WTC11 (cell line): Measurements from ENCODE around the gene OR13C9. TPM values are rescaled to one million over a fixed set of nuclear protein-coding genes. Genes with fewer than 3 reads are reported as not detected.

Experiments
- ATAC-seq: fragments of 200-7000 bp; cut with Tn5 transposase; 2 replicates; pipeline ENCODE4 v1.10.0; 2021; ENCODE audit warnings: mild to moderate bottlenecking, moderate library complexity
- CTCF ChIA-PET: fragments of 300-600 bp; sonication (Branson Sonifier 250); formaldehyde crosslinking; loops from one replicate; lab custom pipeline; 2021; ENCODE audit warnings: antibody characterized with exemption; lab: Charles Lee
- POLR2A ChIA-PET: fragments of 350-600 bp; sonication (Branson Sonifier 250); formaldehyde crosslinking; loops from one replicate; lab custom pipeline; 2021; ENCODE audit warnings: antibody characterized with exemption; lab: Charles Lee
- DNase-seq: peaks from one replicate; pipeline ENCODE4 v3.0.0; 2021; ENCODE audit warnings: low spot score
- H3K27ac Mint-ChIP-seq: 2 replicates; pipeline ENCODE4 v1.8.0; 2021; ENCODE audit warnings: mixed read lengths
- H3K27me3 Mint-ChIP-seq: 2 replicates; pipeline ENCODE4 v1.8.0; 2021; ENCODE audit warnings: low read depth, mild to moderate bottlenecking, moderate library complexity, mixed read lengths
- H3K36me3 Mint-ChIP-seq: 2 replicates; pipeline ENCODE4 v1.8.0; 2021; ENCODE audit warnings: mixed read lengths
- H3K4me1 Mint-ChIP-seq: 2 replicates; pipeline ENCODE4 v1.8.0; 2022; ENCODE audit warnings: mixed read lengths
- H3K4me3 Mint-ChIP-seq: 2 replicates; pipeline ENCODE4 v1.8.0; 2021; ENCODE audit warnings: mild to moderate bottlenecking, moderate library complexity, mixed read lengths
- H3K9me3 Mint-ChIP-seq: 2 replicates; pipeline ENCODE4 v1.8.0; 2021; ENCODE audit warnings: mixed read lengths
- ARID4B ChIP-seq: sonication (generic); formaldehyde crosslinking; IDR thresholded peaks from 2 replicates; pipeline ENCODE4 v1.8.0; 2023; ENCODE audit warnings: missing genetic modification reagents, mild to moderate bottlenecking, borderline replicate concordance
- ESRRA ChIP-seq: sonication (generic); formaldehyde crosslinking; IDR thresholded peaks from 2 replicates; pipeline ENCODE4 v1.8.1; 2022; ENCODE audit warnings: mild to moderate bottlenecking, missing genetic modification reagents, borderline replicate concordance
- FOXJ3 ChIP-seq: sonication (generic); formaldehyde crosslinking; IDR thresholded peaks from 2 replicates; pipeline ENCODE4 v1.9.0; 2021; ENCODE audit warnings: missing genetic modification reagents, mild to moderate bottlenecking, borderline replicate concordance
- GRHL2 ChIP-seq: fragments of 250-450 bp; sonication (Bioruptor Pico); IDR thresholded peaks from 2 replicates; pipeline ENCODE4 v1.8.0; 2022; ENCODE audit warnings: mild to moderate bottlenecking, moderate library complexity; ENCODE audit not compliant: insufficient replicate concordance, severe bottlenecking
- HMGXB4 ChIP-seq: sonication (generic); formaldehyde crosslinking; IDR thresholded peaks from 2 replicates; pipeline ENCODE4 v1.8.1; 2023; ENCODE audit warnings: mild to moderate bottlenecking, moderate library complexity, missing genetic modification reagents
- IRF1 ChIP-seq: sonication (generic); formaldehyde crosslinking; IDR thresholded peaks from 2 replicates; pipeline ENCODE4 v1.8.0; 2023; ENCODE audit warnings: missing genetic modification reagents
- JAZF1 ChIP-seq: fragments of 250-450 bp; sonication (Bioruptor Pico); IDR thresholded peaks from 2 replicates; pipeline ENCODE4 v1.9.0; 2021; ENCODE audit warnings: moderate library complexity, mild to moderate bottlenecking, inconsistent platforms
- KAT7 ChIP-seq: sonication (generic); formaldehyde crosslinking; IDR thresholded peaks from 2 replicates; pipeline ENCODE4 v1.8.1; 2023; ENCODE audit warnings: missing genetic modification reagents, mild to moderate bottlenecking, borderline replicate concordance
- MLX ChIP-seq: sonication (generic); formaldehyde crosslinking; IDR thresholded peaks from 2 replicates; pipeline ENCODE4 v1.8.1; 2023; ENCODE audit warnings: mild to moderate bottlenecking, missing genetic modification reagents, moderate library complexity
- NFYB ChIP-seq: sonication (generic); formaldehyde crosslinking; conservative IDR thresholded peaks from 2 replicates; pipeline ENCODE4 v1.8.0; 2022; ENCODE audit warnings: low read depth, missing genetic modification reagents
- NR2C2 ChIP-seq: sonication (generic); formaldehyde crosslinking; IDR thresholded peaks from 2 replicates; pipeline ENCODE4 v1.8.0; 2022; ENCODE audit warnings: mild to moderate bottlenecking, missing genetic modification reagents
- SOX15 ChIP-seq: fragments of 250-450 bp; sonication (Bioruptor Pico); IDR thresholded peaks from 2 replicates; pipeline ENCODE4 v1.9.0; 2021; ENCODE audit warnings: mild to moderate bottlenecking
- TEAD1 ChIP-seq: sonication (generic); formaldehyde crosslinking; IDR thresholded peaks from 2 replicates; pipeline ENCODE4 v1.8.0; 2022; ENCODE audit warnings: mild to moderate bottlenecking, missing genetic modification reagents
- ZBTB43 ChIP-seq: sonication (generic); formaldehyde crosslinking; IDR thresholded peaks from 2 replicates; pipeline ENCODE4 v1.8.1; 2023; ENCODE audit warnings: mild to moderate bottlenecking, missing genetic modification reagents
- ZNF121 ChIP-seq: sonication (generic); formaldehyde crosslinking; IDR thresholded peaks from 2 replicates; pipeline ENCODE4 v1.8.0; 2023; ENCODE audit warnings: missing genetic modification reagents
- ZNF219 ChIP-seq: sonication (generic); formaldehyde crosslinking; IDR thresholded peaks from 2 replicates; pipeline ENCODE4 v1.8.0; 2023; ENCODE audit warnings: missing genetic modification reagents, mild to moderate bottlenecking, borderline replicate concordance
- ZNF232 ChIP-seq: sonication (generic); formaldehyde crosslinking; IDR thresholded peaks from 2 replicates; pipeline ENCODE4 v1.8.0; 2022; ENCODE audit warnings: mild to moderate bottlenecking, missing genetic modification reagents
- ZNF396 ChIP-seq: fragments of 250-450 bp; sonication (Bioruptor Pico); IDR thresholded peaks from 2 replicates; pipeline ENCODE4 v1.8.0; 2021; ENCODE audit warnings: mild to moderate bottlenecking, moderate library complexity, borderline replicate concordance
- ZNF512 ChIP-seq: sonication (generic); formaldehyde crosslinking; IDR thresholded peaks from 2 replicates; pipeline ENCODE4 v1.8.1; 2022; ENCODE audit warnings: missing genetic modification reagents, borderline replicate concordance
- ZNF532 ChIP-seq: fragments of 250-450 bp; sonication (Bioruptor Pico); IDR thresholded peaks from 2 replicates; pipeline ENCODE4 v1.9.0; 2021; ENCODE audit warnings: mild to moderate bottlenecking, borderline replicate concordance
- total RNA-seq: library from RNA; stranded (reverse); gene quantifications from 3 replicates; pipeline ENCODE4 v1.2.3, GENCODE V29; 2021

The OR13C9 gene
- total RNA-seq, 1 experiment from 2014 or later, result not detected

GRCh38 chr9:104617418-104617817 is 586 bp downstream of the OR13C9 start (continued):
- no peak for TF ChIP-seq ZNF532
- TF ChIP-seq ESRRA (CRISPR knock-in tag), result no peak
- TF ChIP-seq TEAD1 (CRISPR knock-in tag), result no peak
- TF ChIP-seq NR2C2, result no peak
- TF ChIP-seq ZNF396 (CRISPR knock-in tag), result no peak
- TF ChIP-seq JAZF1 (CRISPR knock-in tag), result no peak

GRCh38 chr9:104611213-104611612 is 6.8 kb downstream of the OR13C9 start:
- Mint-ChIP-seq H3K9me3 (no peaks in the 10 kb centered on the region), H3K4me3 (no peak overlapping the region), H3K27ac (no peak overlapping the region), H3K4me1 (no peaks in the 10 kb centered on the region), H3K27me3 (no peaks in the 10 kb centered on the region; the same call in 1 of the 2 replicates), H3K36me3 (no peaks in the 10 kb centered on the region)
- ATAC-seq (no peak), DNase-seq (no peak)
- ChIA-PET CTCF (no interaction called here), POLR2A (no interaction called here)
- TF ChIP-seq FOXJ3 (CRISPR knock-in tag) (no peak), ARID4B (CRISPR knock-in tag) (no peak), GRHL2 (no peak), KAT7 (CRISPR knock-in tag) (no peak), MLX (CRISPR knock-in tag) (no peak), NFYB (CRISPR knock-in tag) (no peak), ZBTB43 (CRISPR knock-in tag) (no peak), ESRRA (CRISPR knock-in tag) (no peak), ZNF219 (CRISPR knock-in tag) (no peak), ZNF512 (CRISPR knock-in tag) (no peak), HMGXB4 (no peak), ZNF232 (CRISPR knock-in tag) (no peak), ZNF121 (CRISPR knock-in tag) (no peak), SOX15 (CRISPR knock-in tag) (no peak), IRF1 (CRISPR knock-in tag) (no peak)
